PFSK-1 (cell line): ENCODE measurements around the gene FADS2.
A peak's percentile ranks its signal among the peaks of the same experiment; 100 is the strongest.

Experiments
- FOXP2 ChIP-seq: optimal IDR thresholded peaks from 2 replicates; pipeline ENCODE3; 2011; ENCODE audit warnings: borderline replicate concordance, control low read depth, inconsistent platforms; ENCODE audit not compliant: insufficient read depth; ENCODE audit errors: extremely low read length, extremely low read depth
- POLR2AphosphoS5 ChIP-seq: IDR thresholded peaks from 2 replicates; pipeline ENCODE4 v1.6.1; 2012; ENCODE audit warnings: low read depth, mild to moderate bottlenecking, control low read depth, low read length, moderate library complexity
- REST ChIP-seq, 2 experiments: IDR thresholded peaks; 2 replicates each; pipeline versions ENCODE4 v1.6.1 to v1.8.0; 2011 to 2012; ENCODE audit warnings: low read depth in 2 of 2, low read length in 2 of 2, control low read depth in 1 of 2, inconsistent platforms in 1 of 2, mild to moderate bottlenecking in 1 of 2, moderate library complexity in 1 of 2; ENCODE audit not compliant: insufficient read depth in 1 of 2
- SIN3A ChIP-seq: IDR thresholded peaks from 2 replicates; pipeline ENCODE4 v1.6.1; 2012; ENCODE audit warnings: mild to moderate bottlenecking, low read length, moderate library complexity, borderline replicate concordance; ENCODE audit not compliant: insufficient read depth
- TAF1 ChIP-seq: IDR thresholded peaks from 2 replicates; pipeline ENCODE4 v1.6.1; 2012; ENCODE audit warnings: low read length, control low read depth, borderline replicate concordance; ENCODE audit not compliant: insufficient read depth

The FADS2 gene

DNA sequence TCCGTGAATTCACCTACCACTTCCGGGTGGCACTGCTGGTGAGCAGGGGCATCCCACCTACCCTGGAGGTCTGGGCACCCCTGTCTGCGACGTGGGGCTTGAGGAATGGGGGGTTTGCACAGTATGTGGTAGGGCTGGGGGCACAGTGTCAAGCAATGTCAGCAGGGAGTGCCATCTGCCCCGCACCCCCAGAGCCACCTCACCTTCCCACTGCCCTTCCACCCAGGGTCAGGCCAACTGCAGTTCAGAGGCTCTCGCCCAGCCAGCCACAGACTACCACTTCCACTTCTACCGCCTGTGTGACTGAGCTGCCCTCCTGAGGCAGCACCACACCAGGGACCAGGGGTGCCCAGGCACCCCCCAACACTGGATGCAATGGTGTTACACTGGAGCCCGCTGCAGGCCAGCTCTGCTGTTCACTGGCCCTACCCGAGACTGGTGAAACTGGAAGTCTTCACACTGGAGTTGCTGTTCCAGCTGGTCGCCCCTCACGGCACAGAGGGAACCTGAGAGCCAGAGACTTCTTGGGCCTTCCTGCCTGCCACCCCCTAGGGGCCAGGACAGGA is 42.2 kb upstream of the FADS2 start:
- TF ChIP-seq SIN3A (no peak), TAF1 (no peak), FOXP2 (no peak), REST (IDR thresholded peaks at IDR 0.05; ENCODE audit: insufficient read depth in 1 of 2, low read depth in 2 of 2, low read length in 2 of 2) (no peak), POLR2AphosphoS5 (no peak)

DNA sequence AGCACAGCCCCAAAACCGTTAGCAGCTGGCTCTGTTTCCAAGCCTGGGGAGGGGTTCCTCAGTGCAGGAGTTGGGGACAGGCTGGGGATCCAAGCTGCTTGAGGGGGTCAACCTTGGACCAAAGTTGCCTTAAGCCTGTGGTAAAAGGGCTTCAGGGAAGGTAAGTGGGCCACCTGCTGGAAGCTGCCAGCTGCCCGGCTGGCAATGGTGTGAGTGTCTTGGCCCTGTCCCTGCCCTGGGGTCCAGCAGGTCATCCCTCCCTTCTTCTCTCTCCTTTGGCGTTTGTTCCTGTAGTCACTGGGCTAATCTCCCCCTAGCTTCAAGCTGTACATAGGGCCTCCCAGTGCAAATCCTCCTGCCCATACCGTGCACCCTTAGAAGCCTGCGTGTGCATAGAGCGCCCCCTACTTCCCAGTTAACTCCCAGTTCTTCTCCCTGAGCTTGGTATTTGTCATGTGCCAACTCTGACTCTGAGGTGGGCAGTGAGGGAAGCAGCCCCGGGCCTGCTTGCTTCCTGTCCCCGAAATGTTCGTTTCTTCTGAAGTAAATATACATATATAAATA is 40.1 kb upstream of the FADS2 start:
- TF ChIP-seq TAF1 (no peak), REST (IDR thresholded peaks at IDR 0.05; ENCODE audit: insufficient read depth in 1 of 2, low read depth in 2 of 2, low read length in 2 of 2) (no peak), POLR2AphosphoS5 (no peak), SIN3A (no peak), FOXP2 (no peak)

DNA sequence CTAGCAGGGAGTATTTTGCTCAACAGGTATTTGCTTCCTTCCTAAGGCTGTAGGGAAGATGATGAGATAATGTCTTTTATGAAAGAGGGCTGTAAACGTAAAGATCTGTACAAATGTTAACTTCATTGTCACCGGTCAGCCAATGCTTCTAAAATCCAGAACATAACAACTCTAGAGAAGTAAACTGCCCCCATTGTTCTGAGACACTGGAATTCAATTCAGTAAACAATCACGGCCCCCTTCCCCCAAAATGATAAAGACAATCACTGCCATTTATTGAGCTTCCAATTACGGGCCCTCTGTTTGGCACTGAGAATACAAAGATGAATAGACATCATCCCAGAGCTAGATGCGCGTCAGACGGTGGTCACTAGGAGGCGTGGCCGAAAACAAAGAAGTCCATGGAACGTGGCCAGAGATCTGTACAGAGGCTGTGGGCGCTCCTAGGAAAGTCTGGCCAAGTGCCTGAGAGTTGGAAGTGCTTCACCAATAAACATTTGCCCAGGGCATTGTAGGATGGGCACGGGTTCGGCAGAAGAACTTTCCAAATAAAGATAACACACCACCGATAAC is 36.3 kb upstream of the FADS2 start:
- TF ChIP-seq TAF1 = no peak; the same call in 1 of the 2 replicates
- TF ChIP-seq SIN3A = peak; percentile 88; the same call in 1 of the 2 replicates
- 0 out of 2 replicates have a peak, but pooled peaks have one; percentile 42 for TF ChIP-seq POLR2AphosphoS5

DNA sequence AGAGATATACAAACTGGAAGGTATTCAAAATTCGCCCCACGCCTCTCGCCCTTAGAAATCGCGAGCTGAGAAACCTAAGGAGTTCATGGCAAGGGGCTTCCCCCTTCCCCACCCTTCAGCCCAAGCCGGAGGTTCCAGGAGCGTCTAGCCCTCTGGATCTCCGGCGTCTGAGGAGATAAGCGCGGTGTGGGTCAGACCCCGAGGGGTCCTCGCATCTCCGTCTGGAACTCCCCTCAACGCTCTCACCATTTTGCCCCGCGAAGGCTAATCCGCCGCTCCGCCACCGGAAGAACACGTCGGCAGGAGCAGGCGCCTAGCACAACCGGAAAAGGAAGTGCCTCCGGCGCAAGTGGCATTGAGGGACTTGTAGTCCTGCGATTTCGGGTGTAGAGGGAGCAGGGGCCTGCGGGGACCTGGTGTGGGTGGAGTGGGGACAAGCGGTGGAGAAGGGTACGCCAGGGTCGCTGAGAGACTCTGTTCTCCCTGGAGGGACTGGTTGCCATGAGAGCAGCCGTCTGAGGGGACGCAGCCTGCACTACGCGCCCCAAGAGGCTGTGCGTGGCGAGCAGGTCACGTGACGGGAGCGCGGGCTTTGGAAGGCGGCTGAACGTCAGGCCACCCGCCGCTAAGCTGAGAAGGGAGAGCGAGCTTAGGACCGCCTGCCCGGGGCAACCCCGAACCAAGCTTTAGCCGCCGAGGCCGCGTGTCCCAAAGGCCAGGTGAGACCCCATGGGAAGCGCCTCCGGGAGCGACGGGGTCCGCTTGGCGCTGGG is 35.6 kb upstream of the FADS2 start, which contains the start of the genes FEN1 and TMEM258:
FEN1 (plus strand) TSS at position 602 of the 773 bp plus-strand sequence. CDS start 2,451 bp downstream, outside the sequence.
TMEM258 (minus strand) TSS at position 290 of the 773 bp plus-strand sequence; CDS start at position 249, 41 bp downstream.
- TF ChIP-seq TAF1 = 0 out of 2 replicates have a peak, but pooled peaks have one; percentile 10
- TF ChIP-seq POLR2AphosphoS5 = peak; percentile 93
- TF ChIP-seq SIN3A = no peak; the same call in 1 of the 2 replicates
- TF ChIP-seq REST (IDR thresholded peaks at IDR 0.05; ENCODE audit: insufficient read depth in 1 of 2, low read depth in 2 of 2, low read length in 2 of 2) = peak in 1 of 2 experiments; percentile 45; a peak in 1 of 4 replicates
- TF ChIP-seq FOXP2 = peak; percentile 23

- TF ChIP-seq FOXP2 (no peak), REST (IDR thresholded peaks at IDR 0.05; ENCODE audit: insufficient read depth in 1 of 2, low read depth in 2 of 2, low read length in 2 of 2) (no peak), POLR2AphosphoS5 (no peak), TAF1 (no peak), SIN3A (no peak)
Observed at GRCh38 chr11:61793083-61793828, 34.8 kb upstream of the FADS2 start.
